Activated CD4-positive, alpha-beta T cell treated with anti-CD3 and anti-CD28 coated beads for 24 hours (primary cell): ENCODE results near the gene AGFG2.

ENCODE experiments used
- DNase-seq, 2 donors: peaks; one replicate each; pipeline ENCODE4 v3.0.0-alpha.2; 2020; ENCODE audit warnings: low read depth in 2 of 2

The AGFG2 gene

GRCh38 chr7:100612730-100613390 is 73.9 kb downstream of the AGFG2 start:
- DNase-seq = no peak

GRCh38 chr7:100613412-100614175 is 74.6 kb downstream of the AGFG2 start:
- DNase-seq = no peak

- DNase-seq = no peak
Measured at GRCh38 chr7:100614308-100614861, 75.4 kb downstream of the AGFG2 start.
